ENCODE data around the gene CELSR3.

- TF ChIP-seq POLR2A (IDR thresholded peaks at IDR 0.05; ENCODE audit: low read depth, low read length) (no peak), POLR2AphosphoS5 (IDR thresholded peaks at IDR 0.05; ENCODE audit: low read depth, low read length) (no peak), TAF1 (IDR thresholded peaks at IDR 0.05; ENCODE audit: borderline replicate concordance, low read depth, low read length) (no peak)
Observed at GRCh38 chr3:48630407-48630806, 32.3 kb downstream of the CELSR3 start.

Measured in GM12892 (cell line).